ENCODE measurements around the gene CSRP3. TPM values are rescaled to one million over a fixed set of nuclear protein-coding genes. Genes with fewer than 3 reads are reported as not detected.

The CSRP3 gene
- total RNA-seq, 4 donors from 2014 or later, result not detected

DNA sequence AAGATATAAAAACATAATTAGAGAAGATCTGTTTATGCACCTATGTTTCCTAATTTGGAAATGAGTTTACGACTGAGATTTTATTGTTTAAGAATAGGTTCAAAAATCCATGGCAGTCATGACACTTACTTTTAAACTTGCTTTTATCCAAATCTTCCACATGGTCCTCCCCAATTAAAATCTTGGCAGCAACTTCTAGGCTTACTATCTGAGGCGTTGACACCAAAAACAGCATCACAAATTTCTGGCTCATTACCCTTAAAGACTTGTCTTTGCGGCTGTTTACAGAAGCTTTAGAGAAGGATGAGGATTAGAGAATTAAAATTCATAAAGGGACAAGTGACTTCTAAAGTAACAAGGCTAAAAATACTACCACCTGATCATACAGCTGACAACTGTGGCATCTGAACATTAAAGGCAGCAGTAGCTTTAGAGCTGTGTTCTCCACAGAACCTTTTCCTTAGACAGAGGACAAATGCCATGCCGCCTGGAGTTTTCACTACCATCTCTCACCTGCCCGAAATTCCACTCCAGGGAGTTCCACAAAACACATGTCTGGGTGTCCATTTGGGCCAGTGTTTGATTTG is 32.5 kb upstream of the CSRP3 start:
- Histone ChIP-seq H3K36me3 (no peaks in the 10 kb centered on the region), H3K27me3 (no peaks in the 10 kb centered on the region), H3K27ac (no peak overlapping the region), H3K9me3 (no peaks in the 10 kb centered on the region), H3K4me1 (no peaks in the 10 kb centered on the region), H3K4me3 (no peak overlapping the region)
- no peak for TF ChIP-seq POLR2A (IDR thresholded peaks at IDR 0.05)
- TF ChIP-seq, protein P1, sequence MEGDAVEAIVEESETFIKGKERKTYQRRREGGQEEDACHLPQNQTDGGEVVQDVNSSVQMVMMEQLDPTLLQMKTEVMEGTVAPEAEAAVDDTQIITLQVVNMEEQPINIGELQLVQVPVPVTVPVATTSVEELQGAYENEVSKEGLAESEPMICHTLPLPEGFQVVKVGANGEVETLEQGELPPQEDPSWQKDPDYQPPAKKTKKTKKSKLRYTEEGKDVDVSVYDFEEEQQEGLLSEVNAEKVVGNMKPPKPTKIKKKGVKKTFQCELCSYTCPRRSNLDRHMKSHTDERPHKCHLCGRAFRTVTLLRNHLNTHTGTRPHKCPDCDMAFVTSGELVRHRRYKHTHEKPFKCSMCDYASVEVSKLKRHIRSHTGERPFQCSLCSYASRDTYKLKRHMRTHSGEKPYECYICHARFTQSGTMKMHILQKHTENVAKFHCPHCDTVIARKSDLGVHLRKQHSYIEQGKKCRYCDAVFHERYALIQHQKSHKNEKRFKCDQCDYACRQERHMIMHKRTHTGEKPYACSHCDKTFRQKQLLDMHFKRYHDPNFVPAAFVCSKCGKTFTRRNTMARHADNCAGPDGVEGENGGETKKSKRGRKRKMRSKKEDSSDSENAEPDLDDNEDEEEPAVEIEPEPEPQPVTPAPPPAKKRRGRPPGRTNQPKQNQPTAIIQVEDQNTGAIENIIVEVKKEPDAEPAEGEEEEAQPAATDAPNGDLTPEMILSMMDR (IDR thresholded peaks at IDR 0.05), result no peak
- DNase-seq, result no peak
- intact Hi-C loops (cut with DNase I; ENCODE audit: low total_unique reads), result no loop called here

DNA sequence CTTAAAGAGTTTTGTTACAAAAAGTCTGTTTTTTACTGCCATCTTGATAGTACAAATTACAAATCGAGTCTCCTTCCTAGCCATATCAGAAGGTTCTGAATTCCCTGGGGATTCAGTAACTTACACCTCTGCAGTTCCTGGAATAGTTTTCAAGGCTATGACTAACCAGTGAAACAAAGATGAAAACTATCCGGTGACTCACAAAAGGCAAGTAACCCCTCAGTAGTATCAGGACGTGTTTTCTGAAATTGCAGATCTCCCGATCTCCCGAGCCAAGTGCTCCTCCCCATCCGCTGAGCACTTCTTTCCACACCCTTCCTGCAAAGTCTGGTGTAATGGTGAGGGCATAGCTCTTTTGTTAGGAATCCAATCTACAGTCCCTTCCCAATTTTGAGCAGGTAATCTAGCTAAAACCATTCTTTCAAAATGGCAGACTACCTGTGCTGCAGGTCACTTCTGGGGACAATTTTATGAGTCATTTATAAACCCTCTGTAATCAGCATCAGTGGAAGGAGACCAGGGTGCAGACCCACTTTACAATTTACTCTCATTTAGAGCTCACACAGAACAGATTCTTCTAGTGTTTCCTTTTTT is 31.2 kb upstream of the CSRP3 start:
- H3K36me3 ChIP-seq, result no peaks in the 10 kb centered on the region
- H3K4me1 ChIP-seq, result no peaks in the 10 kb centered on the region
- no peak for DNase-seq
- intact Hi-C loops (cut with DNase I; ENCODE audit: low total_unique reads), result no loop called here
- H3K27ac ChIP-seq, result no peak overlapping the region
- no peak overlapping the region for H3K4me3 ChIP-seq
- H3K27me3 ChIP-seq, result no peaks in the 10 kb centered on the region
- no peaks in the 10 kb centered on the region for H3K9me3 ChIP-seq
- TF ChIP-seq POLR2A (IDR thresholded peaks at IDR 0.05), result no peak
- TF ChIP-seq, protein P1 (IDR thresholded peaks at IDR 0.05), result no peak

DNA sequence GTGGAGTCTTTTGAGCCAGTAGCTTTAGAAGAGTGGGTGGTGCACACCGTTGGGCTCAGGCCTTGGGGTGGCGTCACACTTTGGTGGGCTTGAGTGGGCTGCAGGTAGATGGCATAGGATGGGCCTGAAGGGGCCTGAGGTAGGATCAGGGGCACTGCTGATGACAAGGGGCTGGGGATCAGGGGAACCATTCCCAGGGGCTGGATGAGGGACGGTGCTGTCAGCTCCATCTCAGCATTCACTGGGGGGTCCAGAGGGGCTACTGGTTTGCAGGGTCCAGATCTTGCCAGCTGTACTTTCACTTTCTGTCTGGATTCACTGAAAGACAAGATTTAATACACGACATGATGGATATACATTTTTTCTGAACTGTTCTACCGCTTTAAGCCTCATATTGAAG is 27.9 kb upstream of the CSRP3 start:
- H3K9me3 ChIP-seq, result no peaks in the 10 kb centered on the region
- H3K36me3 ChIP-seq, result no peaks in the 10 kb centered on the region
- intact Hi-C loops (cut with DNase I; ENCODE audit: low total_unique reads), result no loop called here
- DNase-seq, result no peak
- H3K27me3 ChIP-seq, result no peaks in the 10 kb centered on the region
- no peaks in the 10 kb centered on the region for H3K4me1 ChIP-seq
- no peak overlapping the region for H3K4me3 ChIP-seq
- H3K27ac ChIP-seq, result no peak overlapping the region
- TF ChIP-seq POLR2A (IDR thresholded peaks at IDR 0.05), result no peak
- TF ChIP-seq, protein P1 (IDR thresholded peaks at IDR 0.05), result no peak

DNA sequence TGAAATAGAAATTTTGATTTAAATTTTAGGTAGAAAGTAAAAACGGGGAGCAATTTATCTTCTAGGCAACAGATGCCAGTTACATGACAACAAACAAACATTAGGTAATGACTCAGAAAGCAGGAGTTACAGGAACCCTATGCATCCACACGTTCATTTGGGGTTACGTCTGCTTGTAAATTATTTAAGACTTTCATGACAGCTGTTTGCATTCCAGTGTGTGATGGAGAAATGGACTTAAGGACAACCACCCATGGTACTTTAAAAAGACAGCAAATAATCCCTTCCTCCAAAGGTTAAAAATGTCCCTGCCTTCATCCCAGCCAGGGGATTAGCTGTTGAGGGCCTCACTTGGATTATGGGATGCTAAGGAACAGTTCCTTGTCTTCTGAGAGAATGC is 27.2 kb upstream of the CSRP3 start:
- intact Hi-C loops (cut with DNase I; ENCODE audit: low total_unique reads), result no loop called here
- no peaks in the 10 kb centered on the region for H3K4me1 ChIP-seq
- TF ChIP-seq, protein P1 (IDR thresholded peaks at IDR 0.05), result no peak
- TF ChIP-seq POLR2A (IDR thresholded peaks at IDR 0.05), result no peak

DNA sequence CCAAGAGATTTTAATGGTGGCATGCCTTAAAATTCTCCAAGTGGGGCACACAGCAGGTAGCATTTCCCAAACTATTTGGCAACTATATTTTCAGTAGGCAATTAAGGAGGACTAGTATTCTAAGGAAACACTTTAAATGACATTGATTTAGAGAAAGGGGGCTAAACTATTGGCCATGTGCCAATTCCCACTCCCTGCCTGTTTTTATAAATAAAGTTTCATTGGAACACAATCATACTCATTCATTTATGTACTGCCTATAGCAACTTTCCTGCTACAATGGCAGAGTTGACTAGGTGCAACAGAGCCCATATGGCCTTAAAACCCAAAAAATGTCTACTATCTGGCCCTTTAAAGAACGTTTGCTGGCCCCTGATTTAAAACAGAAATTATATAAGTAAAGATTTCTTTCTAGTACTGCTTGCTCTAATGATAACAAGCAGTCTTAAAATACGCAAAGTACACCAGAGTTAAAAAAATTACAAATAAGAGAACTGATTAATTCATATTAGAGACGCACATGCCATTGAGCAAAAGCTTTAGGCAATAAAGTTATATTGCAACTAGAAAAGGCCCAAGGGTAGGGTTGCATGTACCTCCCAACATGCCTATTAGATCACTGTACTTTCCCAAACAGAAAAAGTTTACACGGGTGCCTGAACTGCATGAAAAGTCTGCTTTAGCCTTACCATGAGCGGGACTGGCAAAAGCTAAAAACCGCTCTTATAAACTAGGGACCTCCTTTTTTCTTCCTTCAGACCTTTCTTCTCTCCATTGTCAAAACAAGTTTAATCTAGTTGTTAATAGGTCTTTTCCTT is 24.8 kb upstream of the CSRP3 start:
- TF ChIP-seq POLR2A (IDR thresholded peaks at IDR 0.05), result no peak
- TF ChIP-seq, protein P1 (IDR thresholded peaks at IDR 0.05), result no peak
- no peaks in the 10 kb centered on the region for H3K9me3 ChIP-seq
- no peaks in the 10 kb centered on the region for H3K36me3 ChIP-seq
- no peaks in the 10 kb centered on the region for H3K27me3 ChIP-seq
- intact Hi-C loops (cut with DNase I; ENCODE audit: low total_unique reads), result no loop called here
- no peak overlapping the region for H3K27ac ChIP-seq
- no peak overlapping the region for H3K4me3 ChIP-seq
- DNase-seq, result no peak
- H3K4me1 ChIP-seq, result no peaks in the 10 kb centered on the region

More for the DNA sequence above, 27.2 kb upstream of the CSRP3 start:
- no peak overlapping the region for H3K4me3 ChIP-seq
- no peaks in the 10 kb centered on the region for H3K36me3 ChIP-seq
- no peaks in the 10 kb centered on the region for H3K9me3 ChIP-seq
- no peak overlapping the region for H3K27ac ChIP-seq
- no peak for DNase-seq
- no peaks in the 10 kb centered on the region for H3K27me3 ChIP-seq
